Glutamatergic neuron (in vitro differentiated cells): Measurements from ENCODE around the gene CRYBG1. TPM values are rescaled to one million over a fixed set of nuclear protein-coding genes. Genes with fewer than 3 reads are reported as not detected.
"Not testable (repeated sequence)": the region's sequence is repeated elsewhere in the genome, so short reads cannot be mapped to it uniquely, and the experiment has no call there.

ENCODE experiments used
- DNase-seq: peaks from one replicate; pipeline ENCODE4 v3.0.0; 2022
- H3K27ac Mint-ChIP-seq: one replicate; pipeline ENCODE4 v1.8.0; 2020; ENCODE audit warnings: mild to moderate bottlenecking, mixed read lengths, inconsistent platforms; ENCODE audit not compliant: unreplicated experiment
- H3K27me3 Mint-ChIP-seq: one replicate; pipeline ENCODE4 v1.8.0; 2020; ENCODE audit warnings: mild to moderate bottlenecking, moderate library complexity, mixed read lengths, inconsistent platforms; ENCODE audit not compliant: unreplicated experiment
- H3K36me3 Mint-ChIP-seq: one replicate; pipeline ENCODE4 v1.8.0; 2020; ENCODE audit warnings: mild to moderate bottlenecking, mixed read lengths, inconsistent platforms; ENCODE audit not compliant: unreplicated experiment
- H3K4me1 Mint-ChIP-seq: one replicate; pipeline ENCODE4 v1.8.0; 2020; ENCODE audit warnings: mild to moderate bottlenecking, low read depth, mixed read lengths, inconsistent platforms; ENCODE audit not compliant: unreplicated experiment
- H3K4me3 Mint-ChIP-seq: one replicate; pipeline ENCODE4 v1.8.0; 2020; ENCODE audit warnings: mild to moderate bottlenecking, mixed read lengths, inconsistent platforms; ENCODE audit not compliant: unreplicated experiment
- H3K9me3 Mint-ChIP-seq: one replicate; pipeline ENCODE4 v1.8.0; 2020; ENCODE audit warnings: mild to moderate bottlenecking, moderate library complexity, mixed read lengths, inconsistent platforms; ENCODE audit not compliant: unreplicated experiment
- CTCF ChIP-seq: fragments of 200-600 bp; sonication (generic); IDR thresholded peaks from one replicate; pipeline ENCODE4 v1.5.0; 2021; ENCODE audit not compliant: partially characterized antibody, unreplicated experiment
- total RNA-seq: library from RNA; stranded (reverse); fragmentation: NEBNext Ultra II Directional; extraction: Animal tissue kit (Norgen Biotek cat#: 25700); gene quantifications from one replicate; pipeline ENCODE4 v1.2.1, GENCODE V29; 2021; ENCODE audit not compliant: unreplicated experiment

CRYBG1 gene
- total RNA-seq, 1 donor from 2014 or later: 0.15 TPM

GRCh38 chr6:106581468-106581867 lies 221.0 kb downstream of the CRYBG1 start:
- H3K9me3 Mint-ChIP-seq: no peaks in the 10 kb centered on the region
- TF ChIP-seq CTCF: no peak
- H3K27ac Mint-ChIP-seq: no peak overlapping the region
- H3K27me3 Mint-ChIP-seq: no peaks in the 10 kb centered on the region
- no peaks in the 10 kb centered on the region for H3K36me3 Mint-ChIP-seq
- no peak for DNase-seq
- no peaks in the 10 kb centered on the region for H3K4me1 Mint-ChIP-seq
- no peak overlapping the region for H3K4me3 Mint-ChIP-seq

- no peaks in the 10 kb centered on the region for H3K4me1 Mint-ChIP-seq
- TF ChIP-seq CTCF: no peak
- H3K36me3 Mint-ChIP-seq: no peaks in the 10 kb centered on the region
- H3K27me3 Mint-ChIP-seq: no peaks in the 10 kb centered on the region
- DNase-seq: no peak
- no peak overlapping the region for H3K27ac Mint-ChIP-seq
- no peaks in the 10 kb centered on the region for H3K9me3 Mint-ChIP-seq
- no peak overlapping the region for H3K4me3 Mint-ChIP-seq
Observed at GRCh38 chr6:106586815-106587415, 226.4 kb downstream of the CRYBG1 start.

- not testable (repeated sequence) for H3K9me3 Mint-ChIP-seq
Observed at GRCh38 chr6:106588937-106589336, 228.4 kb downstream of the CRYBG1 start.

GRCh38 chr6:106591111-106591825 lies 230.8 kb downstream of the CRYBG1 start:
- DNase-seq: no peak
- Mint-ChIP-seq H3K4me1 (no peaks in the 10 kb centered on the region), H3K9me3 (no peaks in the 10 kb centered on the region), H3K27ac (no peak overlapping the region), H3K4me3 (no peak overlapping the region), H3K36me3 (no peaks in the 10 kb centered on the region), H3K27me3 (no peaks in the 10 kb centered on the region)
- TF ChIP-seq CTCF: no peak

More at GRCh38 chr6:106588937-106589336, 228.4 kb downstream of the CRYBG1 start:
- not testable (repeated sequence) for H3K4me3 Mint-ChIP-seq, H3K27ac Mint-ChIP-seq, H3K4me1 Mint-ChIP-seq, H3K36me3 Mint-ChIP-seq, H3K27me3 Mint-ChIP-seq, DNase-seq

GRCh38 chr6:106599440-106599839 lies 238.9 kb downstream of the CRYBG1 start:
- H3K27ac Mint-ChIP-seq: no peak overlapping the region
- H3K4me3 Mint-ChIP-seq: no peak overlapping the region
- H3K27me3 Mint-ChIP-seq: peaks cover 2% of the 10 kb centered on the region
- H3K36me3 Mint-ChIP-seq: peaks cover 4% of the 10 kb centered on the region
- H3K9me3 Mint-ChIP-seq: no peaks in the 10 kb centered on the region
- no peak for DNase-seq
- no peaks in the 10 kb centered on the region for H3K4me1 Mint-ChIP-seq
- no peak for TF ChIP-seq CTCF
